Measurements from ENCODE around the gene GPR62. TPM values are rescaled to one million over a fixed set of nuclear protein-coding genes. Genes with fewer than 3 reads are reported as not detected.

The GPR62 gene
- total and polyA plus RNA-seq, 2 donors (not counting 3 experiments of a cell fraction or from before 2014, with no cell fraction given), result 0.04 to 0.15 TPM

- Histone ChIP-seq H3K36me3 (ENCODE audit: control insufficient read depth in 2 of 2, extremely low read depth in 1 of 2, insufficient read depth in 2 of 2, low read length in 2 of 2) (peaks cover 0 to 38% of the 10 kb centered on the region in 2 experiments), H3K27ac (ENCODE audit: insufficient read depth, low read depth, low read length) (no peak overlapping the region), H3K9me3 (replicated peaks; ENCODE audit: control insufficient read depth, insufficient read depth, low read length) (no peaks in the 10 kb centered on the region), H2AFZ (ENCODE audit: low read depth, low read length) (no peak overlapping the region), H3K4me2 (ENCODE audit: insufficient read depth, low read length) (no peak overlapping the region), H3K9me1 (replicated peaks; ENCODE audit: control insufficient read depth, extremely low read depth, insufficient read depth, low read length) (no peaks in the 10 kb centered on the region), H3K4me3 (replicated peaks in 1 of 3; ENCODE audit: insufficient read depth in 1 of 3, low read depth in 1 of 3, low read length in 3 of 3) (no peak overlapping the region), H3K9ac (replicated peaks; ENCODE audit: extremely low read depth, insufficient read depth, low read length) (no peak overlapping the region), H3K79me2 (ENCODE audit: control insufficient read depth, insufficient read depth, low read length) (peaks cover 16% of the 10 kb centered on the region), H4K20me1 (replicated peaks; ENCODE audit: control insufficient read depth, extremely low read depth, insufficient read depth, low read length) (no peaks in the 10 kb centered on the region), H3K27me3 (ENCODE audit: control insufficient read depth in 2 of 2, insufficient read depth in 2 of 2, low read length in 2 of 2) (no peaks in the 10 kb centered on the region), H3K4me1 (ENCODE audit: control insufficient read depth, extremely low read depth, insufficient read depth, low read length) (peaks cover 17% of the 10 kb centered on the region)
- ChIA-PET POLR2A (interaction anchor here (0.6 kb wide), 1 partner anchor 407 kb away, joined by 4 read pairs; no protein-coding TSS in a partner anchor), CTCF (no interaction called here)
- BruUV-seq (replicated peaks), result no TSS peak
- TF ChIP-seq FOS (IDR thresholded peaks at IDR 0.05; ENCODE audit: borderline replicate concordance, insufficient read depth, low read length) (no peak), POLR2AphosphoS5 (IDR thresholded peaks at IDR 0.05; ENCODE audit: insufficient read depth, low read depth, low read length) (no peak), POLR2A (IDR thresholded peaks at IDR 0.05; ENCODE audit: low read depth, low read length) (no peak), CTCF (IDR thresholded peaks at IDR 0.05; ENCODE audit: extremely low read depth in 1 of 2, insufficient read depth in 1 of 2, low read depth in 1 of 2, low read length in 2 of 2) (no peak)
- intact Hi-C loops (cut with micrococcal nuclease), result no loop called here
- dilution Hi-C loops (cut with MboI; ENCODE audit: extremely low pct_ligation_motif_present, low sequenced_read_pairs), result no loop called here
- FAIRE-seq (no peak), DNase-seq (ENCODE audit: low read depth, low spot score) (no peak)
Measured at GRCh38 chr3:51937611-51938450, 17.4 kb upstream of the GPR62 start.

Data from endothelial cell of umbilical vein (primary cell).